IPS-15b (cell line): Measurements from ENCODE around the gene HIVEP3.

Source experiments
- H3K27me3 ChIP-seq: one replicate; pipeline ENCODE4 v1.6.1; 2013; ENCODE audit warnings: low read length; ENCODE audit not compliant: control insufficient read depth, insufficient read depth
- H3K36me3 ChIP-seq: one replicate; pipeline ENCODE4 v1.6.1; 2013; ENCODE audit warnings: low read length; ENCODE audit not compliant: control insufficient read depth, insufficient read depth
- H3K4me1 ChIP-seq: one replicate; pipeline ENCODE4 v1.6.1; 2013; ENCODE audit warnings: mild to moderate bottlenecking, low read length; ENCODE audit not compliant: control insufficient read depth, insufficient read depth
- H3K4me3 ChIP-seq: one replicate; pipeline ENCODE4 v1.5.1; 2013; ENCODE audit warnings: low read depth, low read length
- H3K9ac ChIP-seq: one replicate; pipeline ENCODE4 v1.6.1; 2013; ENCODE audit warnings: low read depth, mild to moderate bottlenecking, low read length
- H3K9me3 ChIP-seq: one replicate; pipeline ENCODE4 v1.6.1; 2013; ENCODE audit warnings: mild to moderate bottlenecking, low read length; ENCODE audit not compliant: control insufficient read depth, insufficient read depth

The HIVEP3 gene

GRCh38 chr1:41489561-41489960 is 429.2 kb downstream of the HIVEP3 start:
- no peaks in the 10 kb centered on the region for H3K9me3 ChIP-seq
- H3K9ac ChIP-seq = no peak overlapping the region
- H3K27me3 ChIP-seq = no peaks in the 10 kb centered on the region
- H3K4me1 ChIP-seq = peaks cover 14% of the 10 kb centered on the region
- no peaks in the 10 kb centered on the region for H3K36me3 ChIP-seq
- H3K4me3 ChIP-seq = no peak overlapping the region

GRCh38 chr1:41488040-41488951 is 430.4 kb downstream of the HIVEP3 start:
- Histone ChIP-seq H3K36me3 (no peaks in the 10 kb centered on the region), H3K4me1 (peaks cover 14% of the 10 kb centered on the region), H3K9me3 (no peaks in the 10 kb centered on the region), H3K4me3 (no peak overlapping the region), H3K9ac (no peak overlapping the region), H3K27me3 (no peaks in the 10 kb centered on the region)

GRCh38 chr1:41487126-41488039 is 431.3 kb downstream of the HIVEP3 start:
- no peaks in the 10 kb centered on the region for H3K9me3 ChIP-seq
- no peaks in the 10 kb centered on the region for H3K27me3 ChIP-seq
- peaks cover 14% of the 10 kb centered on the region for H3K4me1 ChIP-seq
- no peak overlapping the region for H3K4me3 ChIP-seq
- H3K9ac ChIP-seq = peak overlapping the region; percentile 37
- no peaks in the 10 kb centered on the region for H3K36me3 ChIP-seq

GRCh38 chr1:41486371-41487125 is 432.2 kb downstream of the HIVEP3 start:
- Histone ChIP-seq H3K36me3 (no peaks in the 10 kb centered on the region), H3K9me3 (no peaks in the 10 kb centered on the region), H3K27me3 (no peaks in the 10 kb centered on the region), H3K9ac (peak overlapping the region; percentile 37), H3K4me1 (peaks cover 14% of the 10 kb centered on the region), H3K4me3 (no peak overlapping the region)

GRCh38 chr1:41486053-41486370 is 432.7 kb downstream of the HIVEP3 start:
- peaks cover 14% of the 10 kb centered on the region for H3K4me1 ChIP-seq
- no peak overlapping the region for H3K9ac ChIP-seq
- H3K4me3 ChIP-seq = no peak overlapping the region
- H3K27me3 ChIP-seq = no peaks in the 10 kb centered on the region
- no peaks in the 10 kb centered on the region for H3K36me3 ChIP-seq
- no peaks in the 10 kb centered on the region for H3K9me3 ChIP-seq

GRCh38 chr1:41485605-41486004 is 433.1 kb downstream of the HIVEP3 start:
- H3K36me3 ChIP-seq = no peaks in the 10 kb centered on the region
- H3K27me3 ChIP-seq = no peaks in the 10 kb centered on the region
- H3K4me3 ChIP-seq = no peak overlapping the region
- H3K9me3 ChIP-seq = no peaks in the 10 kb centered on the region
- peaks cover 14% of the 10 kb centered on the region for H3K4me1 ChIP-seq
- no peak overlapping the region for H3K9ac ChIP-seq

- no peaks in the 10 kb centered on the region for H3K9me3 ChIP-seq
- no peaks in the 10 kb centered on the region for H3K27me3 ChIP-seq
- no peak within 1 kb of the TSS for H3K9ac ChIP-seq
- H3K36me3 ChIP-seq = no peaks in the 10 kb centered on the region
- H3K4me3 ChIP-seq = no peak within 1 kb of the TSS
- H3K4me1 ChIP-seq = peaks cover 14% of the 10 kb centered on the region
Observed at GRCh38 chr1:41484402-41485241, 434.1 kb downstream of the HIVEP3 start, which contains the start of gene EDN2. TSS of gene EDN2 (minus strand) at chr1:41484683. CDS start at chr1:41484601, 82 bp downstream.

- Histone ChIP-seq H3K4me1 (peaks cover 14% of the 10 kb centered on the region), H3K27me3 (no peaks in the 10 kb centered on the region), H3K9ac (no peak overlapping the region), H3K4me3 (no peak overlapping the region), H3K9me3 (no peaks in the 10 kb centered on the region), H3K36me3 (no peaks in the 10 kb centered on the region)
Observed at GRCh38 chr1:41483960-41484401, 434.7 kb downstream of the HIVEP3 start.

GRCh38 chr1:41483001-41483850 is 435.5 kb downstream of the HIVEP3 start:
- peaks cover 14% of the 10 kb centered on the region for H3K4me1 ChIP-seq
- no peak overlapping the region for H3K4me3 ChIP-seq
- no peaks in the 10 kb centered on the region for H3K27me3 ChIP-seq
- no peaks in the 10 kb centered on the region for H3K9me3 ChIP-seq
- no peak overlapping the region for H3K9ac ChIP-seq
- no peaks in the 10 kb centered on the region for H3K36me3 ChIP-seq
